Ovary (tissue), 3 donors: Measurements from ENCODE around the gene P2RY14.

Source experiments
- CTCF ChIP-seq, 3 donors: fragments of 450-650 bp in 2 of 3; fragments of 200-600 bp in 1 of 3; IDR thresholded peaks; one replicate each; pipeline versions ENCODE4 v1.5.1 to v1.8.0; 2016 to 2022; ENCODE audit warnings: antibody characterized with exemption in 3 of 3, mild to moderate bottlenecking in 1 of 3
- EP300 ChIP-seq: sonication (generic); formaldehyde crosslinking; IDR thresholded peaks from one replicate; pipeline ENCODE4 v1.6.1; 2017; ENCODE audit warnings: antibody characterized with exemption
- POLR2A ChIP-seq: fragments of 450-650 bp; IDR thresholded peaks from one replicate; pipeline ENCODE4 v1.6.1; 2017; ENCODE audit warnings: antibody characterized with exemption, mild to moderate bottlenecking, moderate library complexity
- donor health status: DM: no; HTN: no; CAD: no.

DNA sequence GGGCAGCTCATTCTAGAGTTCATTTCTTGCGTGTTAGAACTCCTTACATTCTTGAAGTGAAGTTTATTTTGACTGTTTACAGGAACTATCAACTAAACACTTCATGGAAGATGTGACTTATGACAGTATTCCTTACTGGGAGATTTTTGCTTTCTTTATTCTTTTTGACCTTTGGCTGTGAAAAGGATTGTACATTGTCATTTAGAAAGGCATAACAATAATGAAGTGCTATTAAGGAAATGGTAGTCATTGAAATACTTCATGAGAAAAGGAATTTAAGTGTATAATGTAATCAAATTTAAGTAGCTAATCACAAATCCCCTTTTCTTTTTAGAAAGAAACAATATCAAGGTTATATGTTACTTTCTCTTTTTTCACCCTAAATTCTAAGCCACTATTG lies 11.3 kb downstream of the P2RY14 start:
- TF ChIP-seq CTCF (IDR thresholded peaks at IDR 0.05) (no peak), POLR2A (no peak), EP300 (no peak)
